Measurements from ENCODE around the gene ANKS1A.

DNA sequence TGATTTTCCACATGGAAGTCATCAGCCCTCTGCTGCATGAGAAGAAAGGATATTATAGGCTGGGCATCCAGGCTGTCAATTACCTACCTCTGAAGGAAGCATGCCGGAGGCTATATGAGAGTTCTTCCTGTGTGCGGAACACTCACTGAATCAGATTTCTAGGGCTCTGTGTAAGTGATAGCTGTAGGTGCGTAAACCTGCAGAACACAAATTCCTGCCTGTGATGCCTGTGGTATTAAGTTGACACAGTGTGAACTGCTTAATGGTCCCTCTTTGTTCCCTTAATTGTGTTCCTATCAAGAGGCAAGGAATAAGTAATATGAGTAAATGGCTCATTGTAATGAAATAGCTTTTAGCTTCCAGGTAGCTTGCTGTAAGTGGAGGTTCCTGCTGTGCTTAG lies 103.3 kb downstream of the ANKS1A start:
- TF ChIP-seq, protein P1, sequence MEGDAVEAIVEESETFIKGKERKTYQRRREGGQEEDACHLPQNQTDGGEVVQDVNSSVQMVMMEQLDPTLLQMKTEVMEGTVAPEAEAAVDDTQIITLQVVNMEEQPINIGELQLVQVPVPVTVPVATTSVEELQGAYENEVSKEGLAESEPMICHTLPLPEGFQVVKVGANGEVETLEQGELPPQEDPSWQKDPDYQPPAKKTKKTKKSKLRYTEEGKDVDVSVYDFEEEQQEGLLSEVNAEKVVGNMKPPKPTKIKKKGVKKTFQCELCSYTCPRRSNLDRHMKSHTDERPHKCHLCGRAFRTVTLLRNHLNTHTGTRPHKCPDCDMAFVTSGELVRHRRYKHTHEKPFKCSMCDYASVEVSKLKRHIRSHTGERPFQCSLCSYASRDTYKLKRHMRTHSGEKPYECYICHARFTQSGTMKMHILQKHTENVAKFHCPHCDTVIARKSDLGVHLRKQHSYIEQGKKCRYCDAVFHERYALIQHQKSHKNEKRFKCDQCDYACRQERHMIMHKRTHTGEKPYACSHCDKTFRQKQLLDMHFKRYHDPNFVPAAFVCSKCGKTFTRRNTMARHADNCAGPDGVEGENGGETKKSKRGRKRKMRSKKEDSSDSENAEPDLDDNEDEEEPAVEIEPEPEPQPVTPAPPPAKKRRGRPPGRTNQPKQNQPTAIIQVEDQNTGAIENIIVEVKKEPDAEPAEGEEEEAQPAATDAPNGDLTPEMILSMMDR (IDR thresholded peaks at IDR 0.05 in 4 of 5, conservative IDR thresholded peaks at IDR 0.05 in 1 of 5), result no peak
- TF ChIP-seq POLR2A (IDR thresholded peaks at IDR 0.05), result no peak
